Myocyte (in vitro differentiated cells): Measurements from ENCODE around the gene RHBDL2. TPM values are rescaled to one million over a fixed set of nuclear protein-coding genes. Genes with fewer than 3 reads are reported as not detected.
"Not testable (repeated sequence)": the region's sequence is repeated elsewhere in the genome, so short reads cannot be mapped to it uniquely, and the experiment has no call there.

ENCODE experiments used
- DNase-seq: peaks from one replicate; pipeline ENCODE4 v3.0.0-alpha.2; 2012; ENCODE audit warnings: low read depth
- total RNA-seq: library from RNA; depleted of rRNA; stranded (reverse); fragments of >200 nt; gene quantifications from 2 replicates; pipeline ENCODE4 v1.2.3, GENCODE V29; 2014

Gene RHBDL2
- total RNA-seq, 1 donor from 2014 or later = 0.16 TPM

GRCh38 chr1:38885092-38885491 lies 56.5 kb downstream of the RHBDL2 start:
- DNase-seq = no peak

- no peak for DNase-seq
Measured at GRCh38 chr1:38881487-38881886, 60.1 kb downstream of the RHBDL2 start, which contains the start of gene GJA9. TSS of gene GJA9 (minus strand) at chr1:38881587. CDS start at chr1:38876098, 5,489 bp downstream.

- peak; percentile 20 for DNase-seq
Measured at GRCh38 chr1:38875811-38876210, 65.8 kb downstream of the RHBDL2 start.

GRCh38 chr1:38873027-38873969 lies 68.3 kb downstream of the RHBDL2 start, which contains the start of gene MYCBP:
TSS of gene MYCBP (minus strand) at chr1:38873348. CDS start at chr1:38873305, 43 bp downstream.
- DNase-seq = peak; percentile 95

- peak; percentile 65 for DNase-seq
Measured at GRCh38 chr1:38872401-38873026, 69.1 kb downstream of the RHBDL2 start.

GRCh38 chr1:38870996-38871395 lies 70.6 kb downstream of the RHBDL2 start:
- DNase-seq = no peak

GRCh38 chr1:38867208-38867607 lies 74.4 kb downstream of the RHBDL2 start:
- DNase-seq = no peak

- DNase-seq = no peak
Measured at GRCh38 chr1:38865112-38865715, 76.4 kb downstream of the RHBDL2 start.

GRCh38 chr1:38860454-38860795 lies 81.2 kb downstream of the RHBDL2 start:
- no peak for DNase-seq

GRCh38 chr1:38859561-38860453 lies 81.8 kb downstream of the RHBDL2 start, which contains the start of gene RRAGC:
TSS of gene RRAGC (minus strand) at chr1:38859772. CDS start at chr1:38859646, 126 bp downstream.
- peak; percentile 99 for DNase-seq

- peak; percentile 47 for DNase-seq
Measured at GRCh38 chr1:38858833-38859560, 82.6 kb downstream of the RHBDL2 start.

- DNase-seq = no peak
Measured at GRCh38 chr1:38852780-38853179, 88.8 kb downstream of the RHBDL2 start.

- DNase-seq = no peak
Measured at GRCh38 chr1:38848071-38848470, 93.6 kb downstream of the RHBDL2 start.

- no peak for DNase-seq
Measured at GRCh38 chr1:38846210-38846609, 95.4 kb downstream of the RHBDL2 start.

GRCh38 chr1:38845088-38845487 lies 96.5 kb downstream of the RHBDL2 start:
- not testable (repeated sequence) for DNase-seq

- no peak for DNase-seq
Measured at GRCh38 chr1:38840281-38840680, 101.3 kb downstream of the RHBDL2 start.

- DNase-seq = peak; percentile 39
Measured at GRCh38 chr1:38839363-38839762, 102.3 kb downstream of the RHBDL2 start.

GRCh38 chr1:38836316-38836715 lies 105.3 kb downstream of the RHBDL2 start:
- not testable (repeated sequence) for DNase-seq
